Thymus (tissue), 14 donors: ENCODE results near the gene DTD2. TPM values are rescaled to one million over a fixed set of nuclear protein-coding genes. Genes with fewer than 3 reads are reported as not detected.

Experiments
- DNase-seq, 9 donors: peaks; one replicate each; pipeline ENCODE4 v3.0.0-alpha.2; 2013; ENCODE audit warnings: low spot score in 9 of 9, low read depth in 6 of 9, missing footprints in 1 of 9
- H3K27ac ChIP-seq, 2 donors: one replicate each; pipeline ENCODE4 v1.5.1; 2013; ENCODE audit warnings: control low read depth in 1 of 2, low read depth in 1 of 2, low read length in 1 of 2, mild to moderate bottlenecking in 1 of 2, moderate library complexity in 1 of 2
- H3K27me3 ChIP-seq, 2 donors: one replicate each; pipeline ENCODE4 v1.5.1; 2013; ENCODE audit warnings: low read length in 1 of 2; ENCODE audit not compliant: control insufficient read depth in 2 of 2, insufficient read depth in 1 of 2
- H3K36me3 ChIP-seq, 2 donors: one replicate each; pipeline ENCODE4 v1.5.1; 2013; ENCODE audit warnings: low read length in 1 of 2, mild to moderate bottlenecking in 1 of 2, moderate library complexity in 1 of 2; ENCODE audit not compliant: control insufficient read depth in 2 of 2, insufficient read depth in 2 of 2
- H3K4me1 ChIP-seq, 2 donors: one replicate each; pipeline ENCODE4 v1.5.1; 2013; ENCODE audit warnings: low read length in 2 of 2; ENCODE audit not compliant: control insufficient read depth in 2 of 2, insufficient read depth in 2 of 2
- H3K4me3 ChIP-seq, 2 donors: one replicate each; pipeline ENCODE4 v1.5.1; 2013; ENCODE audit warnings: low read length in 2 of 2, control low read depth in 1 of 2, mild to moderate bottlenecking in 1 of 2
- H3K9me3 ChIP-seq, 2 donors: one replicate each; pipeline ENCODE4 v1.5.1; 2013; ENCODE audit warnings: low read length in 1 of 2, mild to moderate bottlenecking in 1 of 2; ENCODE audit not compliant: control insufficient read depth in 2 of 2, insufficient read depth in 1 of 2
- WGBS: extraction: QIAGEN DNeasy Blood & Tissue Kit; methylation state at CpG from one replicate; pipeline ENCODE4 v1.1.7; 2013; 5-methylcytosine and 5-hydroxymethylcytosine counted together
- long read RNA-seq, 10 donors: transcript quantifications; one replicate each; lab custom pipeline, GENCODE V29; 2026
- polyA plus RNA-seq: library from polyadenylated mRNA; stranded (reverse); fragments of 200-250 nt; gene quantifications from one replicate; pipeline ENCODE4 v1.2.3, GENCODE V29; 2013
- total RNA-seq: library from RNA; stranded (reverse); fragments of 120-200 nt; gene quantifications from one replicate; pipeline ENCODE4 v1.2.4, GENCODE V29; 2013
- donor health status: healthy.

DTD2 gene
- total RNA-seq (14.5 TPM), polyA plus RNA-seq (14.4 TPM)
- long read RNA-seq, donor 1 = 0 reads
- long read RNA-seq, donor 2 = 0 reads
- long read RNA-seq, donor 3, partial matches to known transcripts = 0 of 5 reads
- long read RNA-seq, donor 3, other reads (novel, unspliced or antisense) = 0 of 5 reads
- long read RNA-seq, donor 4, partial matches to known transcripts = 0 of 1 reads
- long read RNA-seq, donor 4, other reads (novel, unspliced or antisense) = 0 of 1 reads
- long read RNA-seq, donor 5, partial matches to known transcripts = 0 of 8 reads
- long read RNA-seq, donor 5, other reads (novel, unspliced or antisense) = 0 of 8 reads
- long read RNA-seq, donor 6, partial matches to known transcripts = 0 of 2 reads
- long read RNA-seq, donor 6, other reads (novel, unspliced or antisense) = 0 of 2 reads
- long read RNA-seq, donor 7, partial matches to known transcripts = 0 of 1 reads
- long read RNA-seq, donor 7, other reads (novel, unspliced or antisense) = 0 of 1 reads
- long read RNA-seq, donor 8, partial matches to known transcripts = 0 of 5 reads
- long read RNA-seq, donor 8, other reads (novel, unspliced or antisense) = 0 of 5 reads
- long read RNA-seq, donor 9, partial matches to known transcripts = 0 of 5 reads
- long read RNA-seq, donor 9, other reads (novel, unspliced or antisense) = 0 of 5 reads
- long read RNA-seq, donor 10, partial matches to known transcripts = 0 of 5 reads
- long read RNA-seq, donor 10, other reads (novel, unspliced or antisense) = 0 of 5 reads

- 2% methylated on average over 70 of the region's 70 CpGs for WGBS
- no peaks in the 10 kb centered on the region for H3K4me1 ChIP-seq
- H3K4me3 ChIP-seq = peak within 1 kb of the TSS; percentile 67 to 82
- no peaks in the 10 kb centered on the region for H3K27me3 ChIP-seq
- H3K9me3 ChIP-seq = no peaks in the 10 kb centered on the region
- peak; percentile 78 to 97 (median 91) for DNase-seq
- peak within 1 kb of the TSS; percentile 78 to 80 for H3K27ac ChIP-seq
- peaks cover 2 to 3% of the 10 kb centered on the region in 2 donors for H3K36me3 ChIP-seq
Measured at GRCh38 chr14:31456841-31457664, at the start of gene DTD2. TSS of gene DTD2 (minus strand) at chr14:31457506. CDS start at chr14:31457393, 113 bp downstream.

DNA sequence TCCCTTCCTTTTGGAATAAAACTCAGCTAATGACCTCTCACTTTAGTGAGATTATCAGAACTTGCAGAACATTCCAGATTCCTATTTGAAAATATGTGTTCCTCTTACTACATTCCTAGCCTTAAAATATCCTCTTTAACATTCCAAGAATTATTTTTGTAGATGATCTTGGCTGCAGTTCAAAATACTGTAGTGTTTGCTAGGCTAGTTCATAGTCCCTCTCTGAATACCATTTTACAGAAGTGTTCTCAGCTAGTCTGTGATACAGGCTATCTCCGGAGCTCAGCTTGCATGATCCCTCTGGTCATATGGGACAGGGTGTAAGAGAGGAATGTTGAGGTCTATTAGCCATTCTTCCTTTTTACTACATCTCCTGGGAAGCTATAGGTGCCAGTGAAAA is 48.1 kb upstream of the DTD2 start:
- 93% methylated on average over 1 of the region's 1 CpG for WGBS

DNA sequence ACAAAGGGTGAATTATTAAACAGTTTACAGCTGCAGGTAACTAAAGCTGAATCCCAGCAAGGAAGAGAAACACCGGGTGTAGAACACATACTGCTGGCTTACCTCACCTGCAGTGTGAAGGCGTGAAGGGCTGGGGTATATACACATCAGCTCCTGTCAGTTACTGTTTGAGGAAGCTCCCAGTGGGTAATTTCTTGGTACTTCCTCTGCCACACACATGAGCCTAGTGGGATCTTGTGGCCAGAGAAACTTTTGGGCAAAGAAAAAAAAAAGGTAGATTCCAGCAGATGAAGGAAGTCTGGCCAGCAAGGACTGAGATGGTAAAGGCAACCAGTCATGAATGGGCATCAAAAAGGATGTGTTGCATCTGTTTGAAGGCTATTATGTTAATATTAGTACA is 44.6 kb upstream of the DTD2 start:
- Histone ChIP-seq H3K36me3 (no peaks in the 10 kb centered on the region), H3K9me3 (no peaks in the 10 kb centered on the region), H3K27me3 (no peaks in the 10 kb centered on the region), H3K4me1 (no peaks in the 10 kb centered on the region), H3K27ac (no peak overlapping the region), H3K4me3 (no peak overlapping the region)
- DNase-seq = no peak
- WGBS = 91% methylated on average over 2 of the region's 2 CpGs

More for the DNA sequence above, 48.1 kb upstream of the DTD2 start:
- Histone ChIP-seq H3K4me3 (no peak overlapping the region), H3K36me3 (no peaks in the 10 kb centered on the region), H3K27ac (no peak overlapping the region), H3K4me1 (no peaks in the 10 kb centered on the region), H3K9me3 (no peaks in the 10 kb centered on the region), H3K27me3 (no peaks in the 10 kb centered on the region)
- no peak for DNase-seq

GRCh38 chr14:31492759-31493498 is 35.6 kb upstream of the DTD2 start:
- no peaks in the 10 kb centered on the region for H3K4me1 ChIP-seq
- no peak for DNase-seq
- 89% methylated on average over 8 of the region's 8 CpGs for WGBS
- H3K27me3 ChIP-seq = no peaks in the 10 kb centered on the region
- H3K4me3 ChIP-seq = no peak overlapping the region
- no peak overlapping the region for H3K27ac ChIP-seq
- peaks cover 0 to 4% of the 10 kb centered on the region in 2 donors for H3K9me3 ChIP-seq
- H3K36me3 ChIP-seq = no peaks in the 10 kb centered on the region

- no peak overlapping the region for H3K27ac ChIP-seq
- H3K4me3 ChIP-seq = no peak overlapping the region
- no peaks in the 10 kb centered on the region for H3K36me3 ChIP-seq
- H3K27me3 ChIP-seq = no peaks in the 10 kb centered on the region
- peak in 1 of 9 donors; percentile 5 for DNase-seq
- no peaks in the 10 kb centered on the region for H3K9me3 ChIP-seq
- no peaks in the 10 kb centered on the region for H3K4me1 ChIP-seq
Measured at GRCh38 chr14:31489691-31490090, 32.4 kb upstream of the DTD2 start.

- H3K4me3 ChIP-seq = no peak within 1 kb of the TSS
- WGBS = 60% methylated on average over 1 of the region's 1 CpG
Measured at GRCh38 chr14:31487886-31488285, 30.6 kb upstream of the DTD2 start, which contains the start of gene GPR33. TSS of gene GPR33 (minus strand) at chr14:31488039. CDS start at chr14:31483965, 4,074 bp downstream.

DNA sequence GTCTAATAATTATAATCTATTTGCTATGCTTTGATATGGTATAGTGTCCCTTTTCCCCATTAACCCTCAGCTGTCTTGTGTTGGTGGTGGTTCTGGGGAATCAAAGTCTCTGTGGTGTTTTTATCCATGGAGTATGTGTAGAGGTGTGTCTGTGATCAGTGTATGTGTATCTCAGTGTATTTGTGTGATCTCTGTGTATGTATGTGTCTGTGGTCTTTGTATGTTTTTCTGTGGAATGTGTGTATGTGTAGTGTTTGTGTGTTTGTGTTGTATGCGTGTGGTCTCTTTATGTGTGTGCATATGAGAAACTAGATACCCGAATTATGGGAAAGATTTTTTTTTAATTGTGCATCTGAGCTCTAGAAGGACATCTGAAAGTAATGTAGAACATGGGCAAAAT is 29.5 kb upstream of the DTD2 start:
- H3K27me3 ChIP-seq = no peaks in the 10 kb centered on the region
- H3K4me3 ChIP-seq = no peak overlapping the region
- no peak overlapping the region for H3K27ac ChIP-seq
- 96% methylated on average over 2 of the region's 2 CpGs for WGBS
- no peaks in the 10 kb centered on the region for H3K9me3 ChIP-seq
- H3K36me3 ChIP-seq = no peaks in the 10 kb centered on the region
- no peaks in the 10 kb centered on the region for H3K4me1 ChIP-seq
- DNase-seq = no peak

More at GRCh38 chr14:31487886-31488285, 30.6 kb upstream of the DTD2 start, which contains the start of gene GPR33:
- no peak for DNase-seq
- H3K4me1 ChIP-seq = no peaks in the 10 kb centered on the region
- no peak within 1 kb of the TSS for H3K27ac ChIP-seq
- no peaks in the 10 kb centered on the region for H3K36me3 ChIP-seq
- H3K27me3 ChIP-seq = no peaks in the 10 kb centered on the region
- no peaks in the 10 kb centered on the region for H3K9me3 ChIP-seq

- no peaks in the 10 kb centered on the region for H3K4me1 ChIP-seq
- WGBS = 83% methylated on average over 3 of the region's 3 CpGs
- no peaks in the 10 kb centered on the region for H3K9me3 ChIP-seq
- no peak overlapping the region for H3K27ac ChIP-seq
- H3K27me3 ChIP-seq = no peaks in the 10 kb centered on the region
- no peaks in the 10 kb centered on the region for H3K36me3 ChIP-seq
- no peak overlapping the region for H3K4me3 ChIP-seq
- DNase-seq = no peak
Measured at GRCh38 chr14:31484754-31485153, 27.4 kb upstream of the DTD2 start.
